Activated CD4-positive, alpha-beta T cell treated with anti-CD3 and anti-CD28 coated beads for 48 hours (primary cell): ENCODE results near the gene PIGR.
"Not testable (repeated sequence)": the region's sequence is repeated elsewhere in the genome, so short reads cannot be mapped to it uniquely, and the experiment has no call there.

Experiments
- DNase-seq: peaks from one replicate; pipeline ENCODE4 v3.0.0-alpha.2; 2020

The PIGR gene

GRCh38 chr1:206933333-206933945, 12.8 kb downstream of the PIGR start:
- peak; percentile 80 for DNase-seq

GRCh38 chr1:206932177-206932576, 14.1 kb downstream of the PIGR start:
- DNase-seq = no peak

- DNase-seq = no peak
These were observed 14.6 kb downstream of the PIGR start for GRCh38 chr1:206931709-206932108.

- DNase-seq = peak; percentile 56
These were observed 16.0 kb downstream of the PIGR start for GRCh38 chr1:206930210-206930798.

GRCh38 chr1:206929524-206929923, 16.7 kb downstream of the PIGR start:
- no peak for DNase-seq

DNA sequence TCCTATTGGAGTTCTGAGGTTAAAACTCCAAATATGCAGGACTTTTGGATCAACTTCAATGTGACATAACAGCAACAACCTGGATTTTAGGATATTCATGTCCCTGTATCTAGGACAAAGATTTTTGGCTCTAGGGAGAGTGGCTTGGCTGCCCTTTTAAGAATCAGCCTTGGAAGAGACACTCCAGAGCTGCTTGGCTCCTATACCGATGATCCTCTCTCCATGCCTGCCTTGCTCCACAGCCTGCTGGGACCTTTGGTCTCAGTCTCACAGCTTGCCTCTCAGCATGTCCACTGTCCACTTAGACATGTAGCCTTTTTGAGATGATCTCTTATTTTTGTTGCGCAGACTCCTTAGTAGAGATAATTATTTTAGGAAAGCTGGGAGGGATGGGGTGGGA, 20.0 kb downstream of the PIGR start:
- no peak for DNase-seq

GRCh38 chr1:206925106-206925736, 21.0 kb downstream of the PIGR start:
- peak; percentile 76 for DNase-seq

GRCh38 chr1:206924592-206925105, 21.6 kb downstream of the PIGR start:
- DNase-seq = peak; percentile 51

DNA sequence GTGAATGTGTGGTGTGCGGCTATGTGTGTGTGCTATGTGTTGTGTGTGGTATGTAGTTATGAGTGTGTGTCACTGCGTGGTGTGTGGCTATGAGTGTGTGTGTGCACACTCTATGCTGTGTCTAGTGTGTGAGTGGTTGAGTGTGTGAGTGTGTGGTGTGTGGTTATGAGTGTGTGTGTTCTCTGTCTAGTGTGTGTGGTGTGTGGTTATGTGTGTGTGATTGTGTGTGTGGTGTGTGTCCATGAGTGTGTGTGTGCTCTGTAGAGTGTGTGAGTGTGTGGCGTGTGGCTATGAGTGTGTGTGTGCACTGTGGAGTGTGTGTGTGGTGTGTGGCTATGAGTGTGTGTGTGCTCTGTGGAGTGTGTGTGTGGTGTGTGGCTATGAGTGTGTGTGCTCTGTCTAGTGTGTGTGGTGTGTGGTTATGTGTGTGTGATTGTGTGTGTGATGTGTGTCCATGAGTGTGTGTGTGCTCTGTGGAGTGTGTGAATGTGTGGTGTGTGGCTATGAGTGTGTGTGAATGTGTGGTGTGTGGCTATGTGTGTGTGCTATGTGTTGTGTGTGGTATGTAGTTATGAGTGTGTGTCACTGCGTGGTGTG, 22.2 kb downstream of the PIGR start:
- DNase-seq = not testable (repeated sequence)

- peak; percentile 77 for DNase-seq
These were observed 23.0 kb downstream of the PIGR start for GRCh38 chr1:206923009-206923960.

DNA sequence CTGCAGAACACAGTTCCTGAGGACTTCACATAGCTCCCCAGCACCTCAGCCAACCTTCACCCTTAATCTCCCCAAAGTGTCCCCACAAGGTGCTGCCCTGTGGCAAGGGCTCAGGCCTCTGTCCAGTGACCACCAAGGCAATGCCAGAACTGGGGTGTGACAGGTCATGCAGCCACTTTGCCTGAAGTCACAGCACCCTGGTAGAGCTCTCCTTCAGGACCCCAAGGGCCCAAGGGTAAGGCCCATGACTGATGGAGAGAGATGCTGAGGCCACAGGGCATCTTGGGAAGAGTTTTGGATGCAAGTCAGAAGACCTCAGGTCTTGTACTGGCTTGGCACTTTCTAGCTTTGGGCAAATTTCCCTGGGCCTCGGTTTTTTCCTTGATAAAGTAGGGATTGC, 23.7 kb downstream of the PIGR start:
- no peak for DNase-seq

DNA sequence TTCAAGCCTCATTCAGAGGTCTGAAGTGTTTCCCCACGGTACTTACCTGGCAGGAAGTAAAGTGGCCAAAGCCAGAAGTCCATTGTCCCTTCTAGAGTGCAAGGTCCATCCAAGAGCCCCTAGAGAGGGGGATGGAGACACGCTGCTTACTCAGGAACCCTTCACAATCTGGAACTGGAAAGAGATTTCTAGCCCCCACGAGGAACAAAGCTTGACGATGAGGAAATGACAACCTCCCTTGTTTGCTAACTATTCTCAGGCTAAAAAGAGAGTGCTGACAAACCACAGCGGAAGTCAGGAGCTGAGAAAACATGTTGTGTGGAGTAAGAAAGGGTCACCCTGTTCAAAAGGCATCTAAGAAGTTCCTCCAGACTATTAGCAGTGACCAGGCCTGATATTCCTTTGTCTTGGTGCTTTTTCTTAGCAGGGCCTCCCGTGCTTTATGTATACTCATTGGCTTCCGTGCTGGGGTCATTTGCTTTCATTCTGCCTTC, 24.4 kb downstream of the PIGR start, which contains the start of gene FCMR:
Gene FCMR (minus strand): TSS at position 170 of the 494 bp plus-strand sequence. CDS start 87 bp downstream, at position 83.
- peak; percentile 41 for DNase-seq

DNA sequence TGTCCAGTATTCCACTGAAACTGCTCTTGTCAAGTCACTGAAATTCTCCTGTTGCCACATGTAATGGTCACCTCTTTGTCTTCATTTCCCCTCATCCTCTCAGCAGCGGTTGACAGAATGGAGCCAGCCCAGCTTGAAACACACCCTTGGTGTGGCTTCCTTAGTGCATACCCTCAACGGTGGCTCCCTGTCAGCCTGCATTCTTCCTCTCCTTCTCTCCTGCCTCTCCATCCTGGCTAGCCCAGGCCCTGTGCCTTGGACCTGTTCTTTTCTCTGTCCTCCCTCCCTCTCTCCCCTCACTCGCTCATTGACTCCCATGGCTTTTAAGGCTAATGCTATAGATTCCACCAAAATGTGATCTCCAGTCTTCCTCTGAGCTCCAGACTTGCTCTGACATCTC, 28.2 kb downstream of the PIGR start:
- DNase-seq = no peak

DNA sequence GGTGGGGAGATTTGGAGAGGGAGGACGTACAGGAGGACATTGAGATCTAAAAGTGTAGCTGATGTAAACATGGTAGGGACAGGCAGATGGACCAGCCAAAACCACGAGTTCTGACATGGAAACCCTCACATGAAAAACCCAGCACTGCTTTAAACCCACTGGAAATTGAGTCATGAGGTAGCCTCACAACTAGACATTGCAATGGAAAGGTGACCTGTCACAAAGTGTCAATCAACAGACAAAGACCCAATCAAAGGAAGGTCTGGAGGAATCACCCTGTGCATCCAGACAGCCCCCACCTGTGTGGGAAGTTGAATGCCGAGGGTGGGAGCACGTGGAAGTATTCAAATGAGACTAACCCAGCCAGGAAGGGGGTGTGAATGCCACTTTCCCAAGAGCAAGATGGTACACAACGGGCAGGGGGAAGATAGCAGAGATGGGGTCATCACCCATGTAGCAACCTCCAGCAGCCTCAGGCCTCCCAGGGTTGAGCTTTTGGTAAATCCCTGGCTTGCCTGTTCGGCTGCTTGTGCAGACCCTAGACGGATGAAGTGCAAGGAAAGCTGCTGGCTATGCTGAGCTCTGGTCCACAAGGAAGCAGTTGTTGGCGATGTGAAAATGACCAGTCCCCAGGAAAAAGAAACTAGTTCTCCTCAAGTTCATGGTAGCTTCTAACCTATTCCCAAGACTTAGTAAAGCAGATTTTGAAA, 30.1 kb downstream of the PIGR start:
- DNase-seq = no peak

DNA sequence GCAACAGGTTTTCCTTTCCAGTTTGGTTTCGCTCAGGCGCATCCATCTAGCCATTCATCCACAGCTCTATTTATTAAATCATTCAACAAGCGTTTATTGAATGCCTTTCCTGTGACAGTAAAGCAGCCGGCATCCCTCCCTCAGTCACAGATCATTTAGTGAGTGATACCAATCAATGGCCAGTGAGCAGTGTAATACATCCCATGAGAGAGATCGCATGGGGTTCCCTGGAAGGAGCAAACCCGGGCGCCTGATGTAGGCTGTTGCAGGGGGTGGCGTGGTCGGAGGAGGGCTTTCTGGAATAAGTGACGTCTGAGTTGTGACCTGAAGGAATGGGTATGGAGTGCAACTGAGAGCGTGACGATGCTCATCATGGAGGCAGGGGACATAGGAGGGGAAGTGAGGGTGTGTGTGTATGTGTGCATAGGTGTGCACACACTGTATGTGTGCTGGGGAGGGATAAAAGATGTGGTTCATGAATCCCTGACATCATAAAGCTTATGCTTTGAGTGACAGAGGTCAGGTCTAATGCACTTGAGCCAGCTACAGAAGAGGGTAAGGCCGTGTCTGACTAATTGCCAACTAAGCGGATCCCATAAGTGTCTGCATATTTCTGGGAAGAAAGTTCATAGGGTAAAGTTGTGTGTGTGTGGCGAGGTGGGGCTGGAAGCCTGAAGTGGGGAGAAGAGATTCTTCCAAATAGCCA, 31.1 kb downstream of the PIGR start:
- no peak for DNase-seq

DNA sequence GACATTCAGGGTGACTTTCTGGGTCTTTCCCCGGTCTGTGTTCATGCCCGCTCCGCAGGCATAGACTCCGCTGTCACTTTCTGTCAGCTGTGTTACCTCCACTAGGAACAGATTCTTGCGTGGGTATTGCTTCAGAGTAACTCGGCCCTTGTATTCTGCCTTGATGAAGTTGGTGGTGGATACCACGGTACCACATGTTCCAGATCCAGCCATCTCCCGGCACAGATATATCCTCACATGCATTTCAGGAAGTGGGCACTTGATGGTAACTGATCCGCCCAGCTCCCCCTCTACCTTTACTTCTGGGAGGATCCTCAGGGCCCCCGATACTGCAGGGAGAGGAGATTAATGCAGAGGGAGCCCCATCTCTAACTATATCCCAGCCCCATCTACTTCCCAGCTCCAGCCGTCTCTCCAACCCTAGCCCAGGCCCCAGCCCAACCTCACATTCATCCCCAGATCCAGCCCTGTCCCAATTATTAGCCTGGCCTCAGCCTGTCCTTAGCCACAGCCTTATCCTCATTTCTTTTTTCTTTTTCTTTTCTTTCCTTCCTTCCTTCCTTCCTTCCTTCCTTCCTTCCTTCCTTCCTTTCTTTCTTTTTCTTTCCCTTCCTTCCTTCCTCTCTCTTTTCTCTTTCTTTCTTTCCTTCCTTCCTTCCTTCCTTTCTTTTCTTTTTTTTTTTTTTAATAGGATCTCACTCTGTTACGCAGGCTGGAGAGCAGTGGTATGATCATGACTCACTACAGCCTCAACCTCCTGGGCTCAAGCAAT, 32.3 kb downstream of the PIGR start:
- no peak for DNase-seq

DNA sequence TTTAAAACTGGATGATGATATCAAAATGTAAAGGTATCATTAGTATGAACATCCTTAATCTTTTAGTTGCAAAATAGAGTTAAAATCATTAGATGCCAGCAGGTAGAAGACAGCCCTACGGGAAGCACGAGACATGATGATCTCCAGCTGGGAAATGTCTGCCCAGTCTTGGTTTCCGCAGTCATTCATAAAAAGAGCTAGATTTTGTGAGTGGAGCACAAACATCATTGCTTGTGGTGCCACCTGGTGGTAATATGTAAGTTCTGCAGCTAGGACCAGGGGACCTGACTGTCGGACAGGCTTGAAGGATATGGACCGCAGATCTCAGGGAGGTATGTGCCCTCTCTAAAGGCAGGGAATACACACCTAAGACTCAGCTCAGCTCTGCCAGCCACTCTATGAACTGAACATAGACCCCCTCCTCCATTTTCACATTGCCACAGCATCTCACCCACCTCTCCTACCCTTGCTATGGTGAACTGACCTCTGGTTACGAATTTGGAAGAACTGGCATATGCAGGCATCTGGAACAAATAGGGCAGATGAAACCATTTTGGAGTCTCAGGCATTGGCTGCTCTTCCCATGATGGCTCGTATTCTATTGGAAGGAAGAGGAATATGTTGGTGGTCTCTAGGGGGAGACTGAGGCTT, 33.7 kb downstream of the PIGR start:
- DNase-seq = peak; percentile 76

DNA sequence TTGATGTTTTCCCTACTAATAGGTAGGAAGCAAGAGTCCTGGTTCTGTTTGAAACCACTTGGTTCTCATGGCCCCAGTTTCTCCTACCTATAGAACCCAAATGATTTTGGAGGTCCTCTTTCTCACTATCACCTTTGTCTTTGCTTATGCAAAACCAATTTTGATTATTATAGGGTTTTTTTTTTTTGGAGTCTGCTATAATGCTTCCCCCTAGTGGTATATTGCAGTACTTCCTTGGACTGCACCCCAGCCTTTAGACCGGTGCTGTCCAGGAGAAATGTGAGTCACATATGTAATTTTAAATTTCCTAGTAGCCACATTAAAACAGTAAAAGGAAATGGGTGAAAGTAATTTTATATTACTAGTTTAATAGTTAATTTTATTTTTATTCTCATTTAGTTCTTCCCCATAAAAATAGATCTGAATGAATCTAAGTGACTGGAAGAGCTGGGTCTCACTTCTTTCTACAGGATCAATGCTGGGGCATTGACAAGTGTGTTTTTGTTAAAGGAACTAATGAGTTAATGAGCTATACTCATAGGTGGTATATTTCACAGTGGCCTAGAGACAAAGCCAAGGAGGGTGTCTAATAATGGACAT, 35.1 kb downstream of the PIGR start:
- DNase-seq = peak; percentile 51

DNA sequence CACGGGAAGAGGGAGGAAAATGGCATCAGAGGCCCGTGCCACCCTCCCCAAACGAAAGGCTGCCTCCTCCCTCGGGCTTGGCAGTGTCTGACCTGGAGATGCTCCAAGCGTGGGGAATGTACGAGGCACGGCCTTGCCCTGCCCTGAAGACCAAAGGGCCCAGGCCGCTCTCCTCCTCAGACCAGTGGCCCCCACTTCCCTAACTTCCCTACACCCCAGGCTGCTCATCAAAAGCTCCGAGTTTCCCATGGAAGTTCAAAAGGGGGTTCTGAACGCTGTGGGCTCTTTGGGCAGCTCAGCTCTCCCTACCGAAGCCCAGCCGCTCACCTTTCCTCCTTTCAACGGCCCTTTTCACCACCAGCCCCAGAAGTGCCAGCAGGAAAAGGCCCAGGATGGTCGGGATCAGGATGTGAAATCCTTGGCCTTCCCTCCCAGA, 36.4 kb downstream of the PIGR start:
- DNase-seq = no peak
